Purkinje cell (primary cell): ENCODE measurements around the gene MED27. TPM values are rescaled to one million over a fixed set of nuclear protein-coding genes. Genes with fewer than 3 reads are reported as not detected.

Experiments
- polyA plus RNA-seq: library from polyadenylated mRNA; unstranded; fragments of >200 nt; fragmentation: Nextera tagmentation; gene quantifications from 2 replicates; pipeline ENCODE4 v1.2.1, GENCODE V29; 2014

MED27 gene
- 13.7 and 15.4 TPM in 2 replicates for polyA plus RNA-seq

GRCh38 chr9:132079391-132080091, at the start of gene MED27:
Gene MED27 (minus strand): TSS chr9:132079867. CDS start chr9:132079844, 23 bp downstream.

Other genes with a start within 250 kb of the MED27 start
- 0.13 and 0.28 TPM in 2 replicates for gene NTNG2, start 82.2 kb upstream of the MED27 start, polyA plus RNA-seq